ENCODE results near the gene MCRIP2. TPM values are rescaled to one million over a fixed set of nuclear protein-coding genes. Genes with fewer than 3 reads are reported as not detected.

The MCRIP2 gene
- total RNA-seq, 4 donors from 2014 or later, result 17.3 to 35.6 (median 28.1) TPM

GRCh38 chr16:609316-609715 lies 32.3 kb upstream of the MCRIP2 start:
- no peaks in the 10 kb centered on the region for H3K27me3 ChIP-seq
- H3K4me1 ChIP-seq, result peaks cover 11 to 47% (median 12%) of the 10 kb centered on the region in 3 donors
- no peaks in the 10 kb centered on the region for H3K9me3 ChIP-seq
- TF ChIP-seq POLR2A (IDR thresholded peaks at IDR 0.05), result no peak
- no peak for TF ChIP-seq CTCF (IDR thresholded peaks at IDR 0.05)
- intact Hi-C loops (cut with DNase I), result no loop called here
- no peak overlapping the region for H3K4me3 ChIP-seq
- no peak overlapping the region for H3K27ac ChIP-seq
- 88 to 93% methylated on average over 13 of the region's 13 CpGs for WGBS, 2 donors
- DNase-seq, result no peak
- H3K36me3 ChIP-seq, result peaks cover 0 to 9% (median 4%) of the 10 kb centered on the region in 3 donors

GRCh38 chr16:609984-610383 lies 31.6 kb upstream of the MCRIP2 start:
- Histone ChIP-seq H3K9me3 (no peaks in the 10 kb centered on the region), H3K27ac (no peak overlapping the region), H3K27me3 (no peaks in the 10 kb centered on the region), H3K4me3 (no peak overlapping the region), H3K4me1 (peaks cover 11 to 47% (median 12%) of the 10 kb centered on the region in 3 donors), H3K36me3 (peaks cover 0 to 15% (median under 1%) of the 10 kb centered on the region in 3 donors)
- intact Hi-C loops (cut with DNase I), result no loop called here
- TF ChIP-seq POLR2A (IDR thresholded peaks at IDR 0.05) (no peak), CTCF (IDR thresholded peaks at IDR 0.05) (no peak)
- DNase-seq, result no peak
- 86 to 89% methylated on average over 7 to 9 of the region's 14 CpGs for WGBS, 2 donors

GRCh38 chr16:610513-611381 lies 30.9 kb upstream of the MCRIP2 start:
- Histone ChIP-seq H3K27ac (peak overlapping the region in 2 of 4 donors; percentile 29 to 32), H3K36me3 (peaks cover 0 to 23% (median 0%) of the 10 kb centered on the region in 3 donors), H3K27me3 (no peaks in the 10 kb centered on the region), H3K4me3 (no peak overlapping the region), H3K4me1 (peaks cover 11 to 47% (median 12%) of the 10 kb centered on the region in 3 donors), H3K9me3 (no peaks in the 10 kb centered on the region)
- intact Hi-C loops (cut with DNase I), result no loop called here
- DNase-seq, result no peak
- no peak for TF ChIP-seq POLR2A (IDR thresholded peaks at IDR 0.05)
- TF ChIP-seq CTCF (IDR thresholded peaks at IDR 0.05), result peak; percentile 62 to 86 (median 71)
- WGBS, 2 donors, result 37 to 47% methylated on average over 4 to 15 of the region's 28 CpGs

- intact Hi-C loops (cut with DNase I), result no loop called here
- TF ChIP-seq POLR2A (IDR thresholded peaks at IDR 0.05) (no peak), CTCF (IDR thresholded peaks at IDR 0.05) (no peak)
- no peak overlapping the region for H3K27ac ChIP-seq
- H3K27me3 ChIP-seq, result no peaks in the 10 kb centered on the region
- peaks cover 0 to 41% (median 0%) of the 10 kb centered on the region in 3 donors for H3K36me3 ChIP-seq
- H3K4me1 ChIP-seq, result peaks cover 8 to 23% (median 11%) of the 10 kb centered on the region in 3 donors
- WGBS, 2 donors, result 77 to 87% methylated on average over 4 to 9 of the region's 13 CpGs
- no peaks in the 10 kb centered on the region for H3K9me3 ChIP-seq
- no peak for DNase-seq
- H3K4me3 ChIP-seq, result no peak overlapping the region
Observed at GRCh38 chr16:615122-615521, 26.5 kb upstream of the MCRIP2 start.

All from esophagus squamous epithelium (tissue), 5 donors.